Breast epithelium (tissue), 4 donors: ENCODE results near the gene RANBP1. TPM values are rescaled to one million over a fixed set of nuclear protein-coding genes. Genes with fewer than 3 reads are reported as not detected.

Experiments
- DNase-seq, 2 donors: peaks; one replicate each; pipeline ENCODE4 v3.0.0-alpha.2; 2019; ENCODE audit warnings: low spot score in 2 of 2
- H3K27ac ChIP-seq, 2 donors: fragments of 200-600 bp; sonication (generic) in 1 of 2; one replicate each; pipeline ENCODE4 v1.5.1; 2016 to 2019; ENCODE audit warnings: mild to moderate bottlenecking in 1 of 2
- H3K27me3 ChIP-seq, 2 donors: fragments of 200-600 bp; sonication (generic) in 1 of 2; one replicate each; pipeline versions ENCODE4 v1.5.1 to v1.6.0; 2017 to 2019; ENCODE audit warnings: control low read depth in 1 of 2, mild to moderate bottlenecking in 1 of 2
- H3K36me3 ChIP-seq: fragments of 200-600 bp; one replicate; pipeline ENCODE4 v1.5.1; 2019
- H3K4me1 ChIP-seq, 2 donors: fragments of 200-600 bp; sonication (generic); one replicate each; pipeline ENCODE4 v1.5.1; 2016 to 2019; ENCODE audit warnings: control low read depth in 1 of 2
- H3K4me3 ChIP-seq, 3 donors: fragments of 200-600 bp; sonication (generic); 1 replicate in 2 of 3; 2 replicates in 1 of 3; pipeline ENCODE4 v1.5.1; 2016 to 2019; ENCODE audit warnings: mild to moderate bottlenecking in 3 of 3, moderate library complexity in 2 of 3
- H3K9me3 ChIP-seq, 2 donors: fragments of 200-600 bp; sonication (generic) in 1 of 2; one replicate each; pipeline ENCODE4 v1.5.1; 2016 to 2019; ENCODE audit warnings: control low read depth in 1 of 2
- CTCF ChIP-seq, 3 donors: fragments of 450-650 bp; IDR thresholded peaks; one replicate each; pipeline ENCODE4 v1.5.1; 2016 to 2017; ENCODE audit warnings: antibody characterized with exemption in 3 of 3, mild to moderate bottlenecking in 3 of 3, moderate library complexity in 3 of 3
- POLR2A ChIP-seq: fragments of 450-650 bp; IDR thresholded peaks from one replicate; pipeline ENCODE4 v1.6.1; 2016; ENCODE audit warnings: antibody characterized with exemption, mild to moderate bottlenecking, moderate library complexity
- POLR2AphosphoS5 ChIP-seq, 3 donors: sonication (generic); formaldehyde crosslinking; IDR thresholded peaks; one replicate each; pipeline ENCODE4 v1.6.1; 2017; ENCODE audit warnings: antibody characterized with exemption in 3 of 3
- intact Hi-C: fragments of 100-400 bp; cut with DNase I; formaldehyde crosslinking; loops from one replicate; pipeline ENCODE4 v1.15.1; 2023; ENCODE audit warnings: low total_unique reads
- total RNA-seq, 3 donors: library from RNA; depleted of rRNA; stranded (reverse); fragments of >200 nt; gene quantifications; one replicate each; pipeline ENCODE4 v1.1.0, GENCODE V29; 2016

Gene RANBP1
- total RNA-seq, 3 donors from 2014 or later, result 131 to 202 (median 146) TPM

- no peaks in the 10 kb centered on the region for H3K36me3 ChIP-seq
Measured at GRCh38 chr22:20121856-20122415, 6.0 kb downstream of the RANBP1 start.

GRCh38 chr22:20123366-20124082, 7.6 kb downstream of the RANBP1 start:
- Histone ChIP-seq H3K27me3 (no peaks in the 10 kb centered on the region), H3K4me1 (peaks cover 0 to 8% of the 10 kb centered on the region in 2 donors), H3K4me3 (no peak overlapping the region), H3K9me3 (no peaks in the 10 kb centered on the region), H3K27ac (no peak overlapping the region), H3K36me3 (no peaks in the 10 kb centered on the region)
- intact Hi-C loops, result no loop called here
- no peak for TF ChIP-seq POLR2AphosphoS5 (IDR thresholded peaks at IDR 0.05)
- TF ChIP-seq CTCF (IDR thresholded peaks at IDR 0.05), result no peak
- no peak for TF ChIP-seq POLR2A
- no peak for DNase-seq

More at GRCh38 chr22:20121856-20122415, 6.0 kb downstream of the RANBP1 start:
- no peak for TF ChIP-seq CTCF (IDR thresholded peaks at IDR 0.05)
- no peak for TF ChIP-seq POLR2A
- TF ChIP-seq POLR2AphosphoS5 (IDR thresholded peaks at IDR 0.05), result no peak
- Histone ChIP-seq H3K27me3 (no peaks in the 10 kb centered on the region), H3K27ac (no peak overlapping the region), H3K4me1 (peaks cover 0 to 13% of the 10 kb centered on the region in 2 donors), H3K9me3 (no peaks in the 10 kb centered on the region), H3K4me3 (no peak overlapping the region)
- intact Hi-C loops, result no loop called here
- DNase-seq, result no peak

GRCh38 chr22:20124083-20124787, 8.3 kb downstream of the RANBP1 start:
- intact Hi-C loops, result no loop called here
- Histone ChIP-seq H3K4me1 (peaks cover 0 to under 1% of the 10 kb centered on the region in 2 donors), H3K9me3 (no peaks in the 10 kb centered on the region), H3K27ac (no peak overlapping the region), H3K4me3 (no peak overlapping the region), H3K27me3 (no peaks in the 10 kb centered on the region), H3K36me3 (no peaks in the 10 kb centered on the region)
- TF ChIP-seq CTCF (IDR thresholded peaks at IDR 0.05) (no peak), POLR2A (no peak), POLR2AphosphoS5 (IDR thresholded peaks at IDR 0.05) (no peak)
- DNase-seq, result no peak

GRCh38 chr22:20125201-20126174, 9.6 kb downstream of the RANBP1 start:
- Histone ChIP-seq H3K36me3 (no peaks in the 10 kb centered on the region), H3K4me3 (no peak overlapping the region), H3K27me3 (no peaks in the 10 kb centered on the region), H3K27ac (no peak overlapping the region), H3K9me3 (no peaks in the 10 kb centered on the region), H3K4me1 (no peaks in the 10 kb centered on the region)
- TF ChIP-seq CTCF (IDR thresholded peaks at IDR 0.05), result no peak
- TF ChIP-seq POLR2AphosphoS5 (IDR thresholded peaks at IDR 0.05), result no peak
- no peak for TF ChIP-seq POLR2A
- no peak for DNase-seq
- intact Hi-C loops, result no loop called here
